GM19463 (cell line): ENCODE measurements around the gene CEMIP.

Experiments used
- ATAC-seq: cut with Tn5 transposase; IDR thresholded peaks from one replicate; pipeline ENCODE4 v1.9.1; 2021; ENCODE audit warnings: mild to moderate bottlenecking, moderate library complexity; ENCODE audit not compliant: unreplicated experiment

The CEMIP gene

DNA sequence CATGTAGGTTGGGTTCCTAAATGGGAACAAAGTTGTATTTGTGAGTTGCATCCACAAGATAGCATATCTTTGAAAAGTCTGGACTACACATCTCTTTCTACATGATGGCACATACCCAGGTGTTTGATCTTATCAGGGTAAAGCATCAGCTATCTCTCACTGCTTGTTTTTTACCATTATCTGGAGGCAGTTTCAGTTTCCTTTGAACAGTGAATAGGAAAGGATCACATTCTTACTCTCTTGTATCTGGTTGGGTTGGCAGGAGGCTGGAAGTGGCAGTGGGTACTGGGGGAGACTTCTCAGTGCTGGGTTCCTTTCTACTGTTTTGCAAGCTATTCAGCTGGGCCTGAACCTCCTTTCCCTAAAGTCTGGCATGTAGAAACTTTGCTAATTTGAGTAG lies 4.1 kb downstream of the CEMIP start:
- ATAC-seq = no peak

GRCh38 chr15:80785335-80785734 lies 6.2 kb downstream of the CEMIP start:
- ATAC-seq = no peak

GRCh38 chr15:80785811-80786354 lies 6.7 kb downstream of the CEMIP start:
- no peak for ATAC-seq

DNA sequence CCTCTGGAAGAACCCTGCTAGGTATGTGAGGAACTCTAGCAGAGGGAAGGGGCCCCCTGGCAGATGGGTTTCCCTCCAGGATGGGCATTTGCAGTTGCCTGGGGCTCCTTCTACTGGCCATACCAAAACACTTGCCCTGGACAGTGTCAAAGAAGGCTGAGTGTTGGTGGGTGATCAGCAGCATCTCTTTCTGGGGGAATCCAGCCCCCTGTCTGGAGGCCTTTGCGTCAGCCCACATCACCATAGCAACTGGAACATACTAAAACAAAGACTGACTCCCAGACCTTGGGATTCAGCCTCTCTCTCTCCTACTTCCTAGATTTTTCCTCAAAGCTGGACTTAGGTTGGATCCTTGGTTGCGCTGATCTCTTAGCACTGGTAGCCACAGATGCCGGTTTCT lies 8.1 kb downstream of the CEMIP start:
- ATAC-seq = no peak

GRCh38 chr15:80788536-80788935 lies 9.4 kb downstream of the CEMIP start:
- no peak for ATAC-seq

DNA sequence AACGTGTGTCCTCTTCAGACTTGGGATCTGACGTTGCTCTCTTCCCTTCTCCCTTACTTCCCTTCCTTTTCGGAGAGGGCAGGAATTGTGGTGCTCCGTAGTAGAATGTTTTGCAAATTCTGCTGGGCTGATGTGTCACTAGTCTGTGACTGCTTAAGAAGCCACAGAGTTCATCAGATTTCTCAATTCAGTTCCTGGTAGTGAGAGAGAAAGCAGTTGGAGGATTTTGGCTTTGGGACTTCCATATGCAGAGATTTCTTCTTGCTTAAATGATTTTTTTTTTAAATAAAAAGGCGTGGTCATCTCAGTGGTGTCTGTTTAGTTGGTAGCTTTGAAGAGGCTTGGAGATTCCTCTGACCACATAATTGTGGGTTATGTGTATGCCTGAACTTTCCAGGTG lies 10.1 kb downstream of the CEMIP start:
- no peak for ATAC-seq

GRCh38 chr15:80789796-80790195 lies 10.6 kb downstream of the CEMIP start:
- ATAC-seq = no peak

DNA sequence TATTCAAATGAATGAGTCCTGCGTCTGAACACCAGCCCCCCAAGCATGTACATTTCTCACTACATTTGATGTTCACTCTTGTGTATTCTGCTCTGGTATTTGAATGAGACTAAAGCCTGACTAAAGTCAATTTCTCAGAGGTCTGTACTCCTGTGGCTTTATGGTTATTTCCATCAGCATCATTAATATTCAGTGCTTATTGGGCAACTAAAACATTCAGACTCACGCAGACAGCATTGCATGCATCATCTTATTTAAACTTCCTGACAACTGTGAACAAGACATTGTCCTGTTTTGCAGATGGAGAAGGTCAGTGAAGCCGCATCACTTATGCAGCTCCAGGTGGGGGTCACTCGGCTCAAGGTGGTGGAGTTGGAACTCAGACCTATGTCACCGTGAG lies 11.1 kb downstream of the CEMIP start:
- no peak for ATAC-seq

DNA sequence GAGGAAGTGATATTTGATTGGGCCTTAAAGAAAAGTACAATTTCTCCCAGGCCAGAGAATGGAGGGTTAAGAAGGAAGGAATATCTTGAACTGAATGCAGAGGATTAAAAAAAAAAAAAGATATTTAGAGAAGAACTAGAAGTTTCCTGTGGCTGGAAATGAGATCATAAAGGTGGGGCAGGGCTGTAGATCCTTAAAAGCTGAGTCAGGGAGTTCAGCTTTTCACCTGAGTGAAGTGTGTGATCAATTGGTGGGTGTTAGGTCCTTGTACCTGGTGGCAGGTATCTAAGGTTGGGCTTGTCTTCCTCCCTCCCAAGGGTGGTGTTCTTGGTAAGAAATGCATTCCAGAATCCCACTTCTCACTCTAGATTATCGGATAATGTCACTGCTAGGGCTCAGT lies 11.8 kb downstream of the CEMIP start:
- ATAC-seq = no peak

- ATAC-seq = no peak
Observed at GRCh38 chr15:80796407-80796806, 17.2 kb downstream of the CEMIP start.

- ATAC-seq = no peak
Observed at GRCh38 chr15:80798911-80799310, 19.7 kb downstream of the CEMIP start.

- ATAC-seq = no peak
Observed at GRCh38 chr15:80800067-80800466, 20.9 kb downstream of the CEMIP start.

GRCh38 chr15:80801891-80802680 lies 22.9 kb downstream of the CEMIP start:
- no peak for ATAC-seq

DNA sequence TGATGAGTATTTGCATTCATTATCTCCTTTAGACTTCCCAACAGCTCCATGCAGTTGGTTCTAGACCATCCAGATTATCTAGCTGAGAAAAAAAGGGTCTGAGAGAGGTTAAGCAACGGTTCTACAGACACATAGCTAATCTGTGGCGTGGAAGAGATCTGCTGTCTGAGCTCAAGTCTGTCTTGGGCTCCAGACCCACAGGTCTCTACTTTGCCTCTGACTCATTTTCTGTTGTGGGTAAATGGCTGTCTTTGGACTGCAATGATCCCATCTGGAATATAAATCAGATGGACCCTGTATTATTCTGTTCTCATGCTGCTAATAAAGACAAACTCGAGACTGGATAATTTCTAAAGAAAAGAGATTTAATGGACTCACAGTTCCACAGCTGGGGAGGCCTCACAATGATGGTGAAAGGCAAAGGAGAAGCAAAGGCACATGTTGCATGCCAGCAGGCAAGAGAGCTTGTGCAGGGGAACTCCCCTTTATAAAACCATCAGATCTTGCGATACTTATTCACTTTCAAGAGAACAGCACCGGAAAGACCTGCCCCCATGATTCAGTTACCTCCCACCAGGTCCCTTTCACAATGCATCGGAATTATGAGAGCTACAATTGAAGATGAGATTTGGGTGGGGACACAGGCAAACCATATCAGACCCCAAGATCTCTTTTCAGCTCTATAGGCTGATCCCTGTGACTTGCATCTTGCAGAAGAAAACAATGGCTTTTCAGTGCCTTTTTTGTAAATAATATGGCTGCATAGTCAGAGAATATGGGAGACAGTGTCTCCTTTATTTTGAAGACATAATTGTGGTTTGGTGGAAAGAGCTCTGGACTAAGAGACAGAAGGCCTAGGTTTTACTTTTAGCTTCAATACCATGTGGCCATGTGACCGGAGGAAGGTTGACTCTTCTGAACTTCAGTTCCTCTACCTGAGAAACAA lies 24.7 kb downstream of the CEMIP start:
- no peak for ATAC-seq

GRCh38 chr15:80804970-80805495 lies 25.9 kb downstream of the CEMIP start:
- no peak for ATAC-seq

- no peak for ATAC-seq
Observed at GRCh38 chr15:80811781-80812315, 32.7 kb downstream of the CEMIP start.

DNA sequence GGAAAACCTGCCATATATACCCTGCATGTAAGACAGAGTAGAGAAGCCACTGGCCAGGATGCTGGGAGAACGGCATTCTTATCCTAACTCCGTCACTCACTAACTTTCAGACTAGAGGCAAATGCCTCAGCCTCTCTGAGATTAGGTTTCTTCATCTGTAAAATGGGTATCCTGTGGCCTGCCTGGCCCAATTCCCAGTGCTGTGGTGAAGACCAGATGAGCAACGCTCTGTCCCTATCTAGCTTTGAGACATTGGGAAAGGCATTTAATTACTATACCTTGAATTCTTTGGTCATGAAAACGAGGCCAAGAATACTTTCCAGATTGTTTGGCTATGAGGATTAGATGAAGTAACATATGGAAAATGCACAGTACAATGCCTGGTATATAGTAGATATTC lies 35.9 kb downstream of the CEMIP start:
- no peak for ATAC-seq

DNA sequence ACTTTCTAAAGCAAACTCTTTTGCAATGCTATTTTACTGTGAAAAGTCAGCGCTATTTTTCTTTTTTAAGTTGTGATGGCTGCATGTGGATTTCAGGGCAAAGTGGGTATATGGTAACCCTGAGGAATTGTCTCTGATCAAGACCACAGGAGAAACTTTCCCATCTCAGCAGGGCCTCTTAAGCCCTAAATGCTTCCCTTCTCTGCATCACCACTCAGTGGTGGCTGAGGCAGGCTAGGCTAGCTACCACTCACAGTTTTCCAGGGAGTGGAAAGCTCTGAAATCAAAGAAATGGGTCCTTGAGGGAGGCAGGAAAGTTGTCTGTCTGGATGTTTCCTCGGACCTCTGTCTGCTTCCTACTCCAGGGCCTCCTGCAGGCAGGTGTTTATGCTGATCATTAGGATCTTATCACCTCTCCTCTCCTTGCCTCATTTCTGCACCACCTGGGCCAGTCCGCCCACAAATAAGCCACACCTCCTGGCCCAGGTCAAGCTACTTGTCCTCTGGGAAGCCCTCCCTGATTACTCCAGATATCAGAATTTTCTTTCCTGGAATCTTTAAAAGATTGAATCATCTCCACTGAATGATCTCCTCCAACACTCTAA lies 37.0 kb downstream of the CEMIP start:
- no peak for ATAC-seq

DNA sequence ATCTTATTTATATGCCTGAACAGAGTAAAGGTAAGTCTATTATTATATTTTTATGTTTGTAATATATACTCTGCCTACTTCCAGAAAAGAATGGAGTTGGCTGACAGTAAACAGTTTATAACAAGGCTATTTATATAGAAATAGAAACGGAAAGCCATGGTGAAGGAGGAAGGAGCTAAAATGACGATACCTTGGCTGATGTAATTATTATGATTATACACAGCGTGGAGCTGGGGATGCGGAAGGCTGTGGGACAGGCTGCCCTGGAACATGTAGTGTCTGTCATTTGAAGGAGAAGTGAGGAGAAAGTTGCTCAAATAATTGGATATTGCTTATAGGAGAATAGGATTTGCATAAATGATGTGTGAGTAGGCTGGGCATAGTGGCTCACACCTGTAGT lies 37.8 kb downstream of the CEMIP start:
- ATAC-seq = no peak

DNA sequence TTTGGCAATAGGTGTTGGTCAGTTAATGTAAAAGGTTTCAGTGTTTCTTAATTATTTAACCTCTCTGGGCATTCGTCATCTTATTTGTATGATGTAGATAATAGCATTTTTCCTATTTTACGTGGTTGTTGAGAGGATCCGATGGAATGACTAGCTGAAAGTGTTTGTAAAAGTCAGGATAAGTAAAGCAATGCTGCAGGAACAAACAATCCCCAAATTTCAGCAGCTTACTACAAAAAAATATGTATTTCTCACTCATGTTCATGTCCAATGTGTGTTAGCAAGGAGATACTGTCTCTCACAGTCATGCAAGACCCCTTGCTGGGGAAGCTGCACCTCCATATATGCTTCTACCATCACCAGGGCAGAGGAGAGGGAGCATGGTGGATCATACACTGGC lies 38.7 kb downstream of the CEMIP start:
- no peak for ATAC-seq

DNA sequence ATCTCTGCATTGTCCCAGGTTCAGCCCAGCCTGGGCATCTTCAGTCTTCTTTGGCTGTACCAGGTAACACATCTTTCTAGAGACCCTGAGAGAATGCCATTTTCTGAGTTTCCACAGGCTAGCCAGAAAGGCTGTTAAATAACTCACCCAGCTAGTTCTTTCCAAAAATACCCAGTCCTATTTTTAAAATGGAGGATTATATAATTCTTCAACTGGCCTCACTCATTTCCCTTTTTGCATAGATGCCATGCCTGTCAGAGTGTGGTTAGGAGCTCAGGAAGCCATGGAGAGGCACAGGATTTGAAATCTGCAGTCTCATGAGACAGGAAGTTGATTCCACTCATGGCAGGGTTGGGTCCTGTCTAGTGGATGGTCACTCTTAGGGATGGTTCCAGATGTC lies 39.8 kb downstream of the CEMIP start:
- no peak for ATAC-seq
